Measurements from ENCODE around the gene NCBP3.

DNA sequence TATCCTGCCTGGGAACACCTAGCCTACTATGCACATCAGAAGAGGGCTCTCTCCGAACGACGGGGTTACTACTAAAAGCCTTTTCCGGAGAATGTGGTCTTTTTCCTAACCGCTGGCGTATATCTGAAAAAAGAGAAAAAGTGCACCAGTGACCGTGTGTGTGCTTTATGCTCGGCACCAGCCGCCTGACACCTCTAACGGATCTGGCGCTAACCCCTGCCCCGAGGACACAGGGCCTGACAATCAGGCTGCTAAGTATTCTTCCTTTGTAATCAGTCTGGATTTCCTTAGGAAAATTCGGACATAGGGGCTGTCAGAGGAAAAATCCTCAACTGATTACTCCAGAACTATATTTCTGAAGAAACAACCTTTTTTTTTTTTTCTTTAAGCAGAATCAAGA lies 31.7 kb downstream of the NCBP3 start:
- TF ChIP-seq, protein P1, sequence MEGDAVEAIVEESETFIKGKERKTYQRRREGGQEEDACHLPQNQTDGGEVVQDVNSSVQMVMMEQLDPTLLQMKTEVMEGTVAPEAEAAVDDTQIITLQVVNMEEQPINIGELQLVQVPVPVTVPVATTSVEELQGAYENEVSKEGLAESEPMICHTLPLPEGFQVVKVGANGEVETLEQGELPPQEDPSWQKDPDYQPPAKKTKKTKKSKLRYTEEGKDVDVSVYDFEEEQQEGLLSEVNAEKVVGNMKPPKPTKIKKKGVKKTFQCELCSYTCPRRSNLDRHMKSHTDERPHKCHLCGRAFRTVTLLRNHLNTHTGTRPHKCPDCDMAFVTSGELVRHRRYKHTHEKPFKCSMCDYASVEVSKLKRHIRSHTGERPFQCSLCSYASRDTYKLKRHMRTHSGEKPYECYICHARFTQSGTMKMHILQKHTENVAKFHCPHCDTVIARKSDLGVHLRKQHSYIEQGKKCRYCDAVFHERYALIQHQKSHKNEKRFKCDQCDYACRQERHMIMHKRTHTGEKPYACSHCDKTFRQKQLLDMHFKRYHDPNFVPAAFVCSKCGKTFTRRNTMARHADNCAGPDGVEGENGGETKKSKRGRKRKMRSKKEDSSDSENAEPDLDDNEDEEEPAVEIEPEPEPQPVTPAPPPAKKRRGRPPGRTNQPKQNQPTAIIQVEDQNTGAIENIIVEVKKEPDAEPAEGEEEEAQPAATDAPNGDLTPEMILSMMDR (conservative IDR thresholded peaks at IDR 0.05; ENCODE audit: low read length): no peak
- no peak for TF ChIP-seq EZH2phosphoT487 (IDR thresholded peaks at IDR 0.05; ENCODE audit: borderline replicate concordance)
